Dermis microvascular lymphatic vessel endothelial cell (primary cell): ENCODE data around the gene IGSF21. TPM values are rescaled to one million over a fixed set of nuclear protein-coding genes. Genes with fewer than 3 reads are reported as not detected.

Experiments used
- DNase-seq, 2 donors: peaks; one replicate each; pipeline versions ENCODE4 v3.0.0 to v3.0.0-alpha.2; 2010; ENCODE audit warnings: low read depth in 2 of 2
- total RNA-seq: library from RNA; depleted of rRNA; stranded (reverse); fragments of >200 nt; gene quantifications from 2 replicates; pipeline ENCODE4 v1.2.1, GENCODE V29; 2014

IGSF21 gene
- total RNA-seq, 1 donor from 2014 or later: not detected

- no peak for DNase-seq
Observed at GRCh38 chr1:18094096-18094495, 13.5 kb upstream of the IGSF21 start.

DNA sequence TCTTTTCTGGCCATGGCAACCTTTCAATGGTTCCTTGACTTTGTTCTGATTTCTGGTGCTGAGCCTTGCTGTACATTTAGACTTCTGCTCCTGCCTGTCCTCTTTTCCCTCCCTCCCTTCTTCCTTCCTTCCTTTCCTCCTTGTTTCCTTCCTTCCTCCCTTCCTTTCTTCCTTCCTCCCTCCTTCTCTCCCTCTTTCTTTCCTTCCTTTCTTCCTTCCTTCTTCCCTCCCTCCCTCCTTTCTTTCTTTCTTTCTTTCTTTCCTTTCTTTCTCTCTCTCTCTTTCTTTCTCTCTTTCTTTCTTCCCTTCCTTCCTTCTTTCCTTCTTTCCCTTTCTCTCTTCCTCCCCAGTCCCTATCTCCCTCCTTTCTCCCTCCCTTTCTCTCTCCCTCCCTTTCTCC is 10.4 kb upstream of the IGSF21 start:
- DNase-seq: no peak

- DNase-seq: no peak
Observed at GRCh38 chr1:18099026-18099425, 8.6 kb upstream of the IGSF21 start.

GRCh38 chr1:18100060-18100459 is 7.5 kb upstream of the IGSF21 start:
- DNase-seq: no peak

GRCh38 chr1:18100491-18101063 is 7.0 kb upstream of the IGSF21 start:
- DNase-seq: peak; percentile 7 to 28

DNA sequence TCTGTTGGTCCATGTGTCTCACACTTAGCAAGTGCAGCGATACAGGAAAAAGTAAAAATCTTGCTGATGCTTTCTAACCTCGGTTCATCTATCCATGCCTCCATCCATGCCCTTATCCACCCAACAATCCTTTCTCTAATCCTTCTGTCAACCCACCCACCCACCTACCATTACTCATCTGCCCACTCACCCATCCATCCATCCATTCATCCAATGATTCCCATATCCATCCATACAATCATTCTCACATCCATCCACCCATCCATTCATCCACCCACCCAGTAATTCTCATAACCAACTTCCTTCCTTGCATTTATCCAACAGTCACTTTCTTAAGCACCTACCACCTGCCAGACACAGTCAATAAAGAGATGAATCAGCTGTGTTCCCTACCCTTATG is 6.1 kb upstream of the IGSF21 start:
- DNase-seq: no peak

- DNase-seq: no peak
Observed at GRCh38 chr1:18103788-18104421, 3.7 kb upstream of the IGSF21 start.

DNA sequence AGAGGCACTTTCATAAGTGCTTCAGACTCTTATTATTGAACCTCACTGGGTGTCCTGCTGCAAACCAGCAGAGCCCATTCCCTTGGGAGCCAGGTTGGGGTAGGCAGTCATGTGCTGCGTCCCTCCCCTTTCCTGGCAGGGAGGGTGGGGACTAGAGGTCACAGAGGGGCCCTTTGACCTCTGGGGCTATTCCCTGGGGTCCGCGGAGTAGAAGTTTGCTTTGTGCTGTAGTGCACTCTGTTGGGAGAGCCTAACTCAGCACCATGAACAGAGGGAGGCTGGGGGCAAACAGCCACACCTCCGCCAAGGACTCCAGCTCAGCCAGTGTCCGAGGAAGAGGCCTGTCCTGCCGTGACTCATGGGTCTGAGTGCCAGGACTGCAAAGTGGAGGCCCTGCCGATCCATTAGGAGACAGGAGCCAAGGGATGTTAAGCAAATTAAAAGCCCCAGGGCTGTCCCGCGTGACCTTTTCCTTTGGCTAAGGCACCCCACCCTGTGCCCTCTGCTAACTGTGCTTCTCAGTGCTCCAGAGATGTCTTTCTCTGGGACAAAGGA is 3.0 kb upstream of the IGSF21 start:
- no peak for DNase-seq

GRCh38 chr1:18105196-18105595 is 2.4 kb upstream of the IGSF21 start:
- DNase-seq: no peak

GRCh38 chr1:18108299-18109057 is 880 bp downstream of the IGSF21 start:
- DNase-seq: no peak

GRCh38 chr1:18109058-18109755 is 1.6 kb downstream of the IGSF21 start:
- DNase-seq: no peak

DNA sequence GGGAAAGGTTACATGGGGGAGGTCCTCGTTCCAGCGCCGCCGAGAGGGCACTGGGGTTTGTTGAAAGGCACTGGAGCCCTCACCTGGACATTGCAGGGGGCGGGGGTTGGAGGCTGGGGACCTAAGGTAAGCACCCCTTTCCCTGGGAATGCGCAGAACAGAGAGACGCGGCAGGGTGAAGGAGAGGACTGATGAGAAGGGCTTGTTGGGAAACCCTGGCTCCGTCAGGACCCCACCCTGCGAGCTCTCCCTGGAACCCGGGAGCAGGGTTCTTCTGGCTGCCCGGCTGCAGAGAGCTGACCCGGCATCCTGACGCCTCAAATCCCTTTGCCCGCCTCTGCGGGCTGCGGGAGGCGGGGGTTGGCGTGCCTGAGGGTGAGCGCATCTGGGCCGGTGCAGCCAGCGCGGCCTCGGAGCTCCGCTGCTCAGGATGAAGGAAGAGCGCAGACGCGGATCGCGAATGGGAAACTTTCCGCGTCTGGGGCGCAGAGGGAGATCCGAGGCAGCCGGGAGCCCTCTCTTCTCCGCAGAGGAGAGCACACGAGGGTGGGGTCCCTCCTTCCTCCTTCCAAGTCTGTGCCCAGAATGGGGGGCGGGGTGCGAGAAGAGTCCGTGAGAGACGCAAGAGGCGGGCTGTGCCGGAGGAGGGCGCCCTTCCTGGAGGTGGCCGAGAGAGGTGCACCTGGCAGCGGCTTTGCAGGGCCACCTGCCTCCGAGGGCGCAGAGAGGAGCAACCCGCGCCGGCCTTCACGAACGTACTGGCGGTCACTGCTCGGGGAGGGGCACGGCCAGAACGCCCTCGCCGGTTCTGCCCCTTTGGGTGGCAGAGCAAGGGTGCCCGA is 2.4 kb downstream of the IGSF21 start:
- no peak for DNase-seq

DNA sequence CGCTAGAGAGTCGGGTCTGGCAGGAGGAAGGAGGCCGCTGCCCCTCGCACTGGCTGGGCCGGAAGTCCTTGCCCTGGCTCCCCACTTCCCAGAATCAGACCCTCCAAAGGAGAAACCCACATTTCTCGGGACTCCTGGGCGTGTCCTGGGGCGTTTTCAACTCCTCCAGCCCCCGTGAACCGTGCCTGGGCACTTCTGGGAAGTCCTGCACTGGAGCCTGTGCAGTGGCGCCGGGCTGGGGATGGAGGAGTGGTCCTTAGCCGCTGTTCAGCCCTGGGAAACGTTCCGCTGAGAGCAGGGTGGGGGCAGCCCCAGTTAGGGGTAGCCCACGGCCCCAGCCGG is 3.0 kb downstream of the IGSF21 start:
- no peak for DNase-seq

DNA sequence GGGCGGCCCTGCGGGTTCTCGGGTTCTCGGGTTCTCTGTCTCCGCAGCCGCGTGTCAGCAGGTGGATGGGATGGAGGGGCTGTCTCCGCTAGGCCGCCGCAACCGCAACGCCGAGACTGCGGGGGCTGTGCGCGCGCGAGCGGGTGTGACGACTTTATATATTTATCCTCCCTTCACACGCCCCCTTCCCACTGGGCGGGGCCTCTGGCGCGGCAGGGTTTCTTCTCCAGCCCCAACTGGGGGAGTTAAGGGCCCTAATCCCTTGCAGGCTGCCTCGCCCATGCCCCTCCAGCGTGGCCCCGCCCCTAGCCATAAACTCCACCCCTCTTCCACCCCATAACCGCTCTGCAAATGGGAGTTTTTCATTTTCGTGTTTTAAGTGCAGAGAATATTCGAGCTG is 3.4 kb downstream of the IGSF21 start:
- DNase-seq: no peak

- DNase-seq: no peak
Observed at GRCh38 chr1:18111605-18112297, 4.2 kb downstream of the IGSF21 start.

DNA sequence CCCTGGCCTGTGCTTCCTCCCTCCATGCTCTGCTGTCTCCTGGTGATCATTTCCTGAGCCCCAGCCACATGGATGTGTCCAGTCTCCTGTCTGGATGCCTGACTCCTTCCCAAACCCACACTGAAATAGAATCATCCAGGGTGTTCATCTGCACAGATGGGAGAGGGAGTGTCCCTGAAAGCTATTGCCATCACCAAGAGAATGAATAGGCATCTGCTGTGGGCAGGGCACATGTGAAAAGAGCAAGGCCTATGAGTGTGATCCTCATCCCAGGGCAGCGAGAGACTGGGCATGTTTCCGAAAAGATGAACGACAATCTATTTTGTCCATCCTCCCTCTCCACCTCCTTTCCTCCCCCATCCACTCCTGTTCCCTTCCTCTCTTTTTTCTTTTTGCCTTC is 5.0 kb downstream of the IGSF21 start:
- no peak for DNase-seq

DNA sequence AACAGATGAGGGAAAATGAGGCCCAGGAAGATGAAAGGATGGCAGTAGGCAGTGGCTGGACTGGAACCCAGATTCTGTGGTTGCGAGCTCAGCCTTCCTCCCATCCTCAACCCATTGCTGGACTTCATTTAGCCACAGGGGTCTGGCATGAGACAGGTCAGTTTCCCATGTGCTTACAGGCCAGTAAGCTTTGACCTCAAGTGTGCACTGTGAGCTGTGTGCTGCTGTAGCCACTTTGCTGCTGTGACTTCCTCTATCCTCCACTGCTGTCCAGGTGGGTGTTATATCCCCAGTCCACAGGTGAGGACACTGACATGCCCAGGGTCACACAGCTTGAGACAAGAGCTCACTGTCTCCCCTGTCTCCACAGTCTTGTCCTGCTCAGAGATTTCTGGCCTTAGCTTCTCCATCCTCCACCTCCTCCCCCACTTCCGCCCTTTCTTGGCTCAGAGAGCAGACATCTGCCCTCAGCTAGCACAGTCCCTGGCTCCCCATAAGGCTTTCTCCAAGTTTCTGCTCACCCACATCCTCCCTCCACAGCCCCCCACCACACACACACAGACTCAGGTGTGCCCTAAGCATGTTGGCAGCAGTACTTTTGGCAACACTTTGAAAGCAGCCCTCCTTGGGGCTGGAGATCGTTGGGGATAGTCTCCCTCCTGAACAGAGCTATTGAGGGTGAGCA is 7.3 kb downstream of the IGSF21 start:
- no peak for DNase-seq

GRCh38 chr1:18116777-18117176 is 9.2 kb downstream of the IGSF21 start:
- DNase-seq: no peak

GRCh38 chr1:18118078-18118477 is 10.5 kb downstream of the IGSF21 start:
- no peak for DNase-seq

DNA sequence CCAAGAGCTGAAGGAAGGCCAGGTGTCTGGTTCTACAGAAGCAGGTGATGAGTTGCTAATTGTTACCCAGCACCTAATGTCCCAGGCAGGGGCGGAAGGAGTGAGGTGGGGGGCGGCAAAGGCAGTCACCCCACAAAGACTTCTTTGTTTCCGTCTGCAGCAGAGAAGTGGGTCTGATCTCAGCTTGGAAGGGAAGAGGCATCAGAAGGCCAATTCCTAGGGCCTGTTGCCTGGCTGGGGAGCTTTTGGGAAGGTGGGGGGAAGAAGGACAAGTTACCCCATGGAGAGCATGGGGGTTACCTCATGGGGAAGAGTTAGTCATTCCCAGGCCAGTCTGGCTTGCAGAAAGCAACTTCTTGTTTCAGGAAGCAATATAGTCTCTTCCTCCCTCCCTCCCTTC is 10.9 kb downstream of the IGSF21 start:
- DNase-seq: no peak
